Stimulated activated CD4-positive, alpha-beta T cell treated with anti-CD3 and anti-CD28 coated beads, Interleukin-4, amount 100 ng/mL, for 48 hours (primary cell): ENCODE results near the gene PCDHA3.
A peak's percentile ranks its signal among the peaks of the same experiment; 100 is the strongest.
"Not testable (repeated sequence)": the region's sequence is repeated elsewhere in the genome, so short reads cannot be mapped to it uniquely, and the experiment has no call there.

Experiments
- DNase-seq, 2 donors: peaks; one replicate each; pipeline ENCODE4 v3.0.0-alpha.2; 2020; ENCODE audit warnings: low read depth in 2 of 2

Gene PCDHA3

GRCh38 chr5:140800816-140801493 is at the start of gene PCDHA3:
TSS of gene PCDHA3 (plus strand) at chr5:140801057.
- DNase-seq: no peak

GRCh38 chr5:140753561-140753960 is 47.3 kb upstream of the PCDHA3 start:
- no peak for DNase-seq

- no peak for DNase-seq
These were observed 36.5 kb upstream of the PCDHA3 start for GRCh38 chr5:140764177-140764973.

- DNase-seq: no peak
These were observed 33.4 kb upstream of the PCDHA3 start for GRCh38 chr5:140767444-140767843.

- no peak for DNase-seq
These were observed 20.3 kb upstream of the PCDHA3 start for GRCh38 chr5:140780512-140780911.

GRCh38 chr5:140785905-140786686 is 14.8 kb upstream of the PCDHA3 start, which contains the start of gene PCDHA1:
TSS of gene PCDHA1 (plus strand) at chr5:140786140.
- DNase-seq: no peak

- DNase-seq: not testable (repeated sequence)
These were observed 13.4 kb upstream of the PCDHA3 start for GRCh38 chr5:140787422-140787821.

GRCh38 chr5:140787849-140788504 is 12.9 kb upstream of the PCDHA3 start:
- DNase-seq: not testable (repeated sequence)

- no peak for DNase-seq
These were observed 9.8 kb upstream of the PCDHA3 start for GRCh38 chr5:140791089-140791488.

- no peak for DNase-seq
These were observed 6.1 kb upstream of the PCDHA3 start, which contains the start of gene PCDHA2 for GRCh38 chr5:140794595-140795258. TSS of gene PCDHA2 (plus strand) at chr5:140794852.

- no peak for DNase-seq
These were observed 5.6 kb upstream of the PCDHA3 start for GRCh38 chr5:140795259-140795641.

GRCh38 chr5:140796072-140796717 is 4.7 kb upstream of the PCDHA3 start:
- DNase-seq: not testable (repeated sequence)

- DNase-seq: no peak
These were observed 4.2 kb upstream of the PCDHA3 start for GRCh38 chr5:140796718-140797095.

- DNase-seq: no peak
These were observed 611 bp downstream of the PCDHA3 start for GRCh38 chr5:140801494-140801841.

- not testable (repeated sequence) for DNase-seq
These were observed 1.5 kb downstream of the PCDHA3 start for GRCh38 chr5:140802381-140802780.

- DNase-seq: no peak
These were observed 2.0 kb downstream of the PCDHA3 start for GRCh38 chr5:140802781-140803271.

GRCh38 chr5:140806834-140807775 is 6.2 kb downstream of the PCDHA3 start, which contains the start of gene PCDHA4:
TSS of gene PCDHA4 (plus strand) at chr5:140807068.
- peak; percentile 5 to 22 for DNase-seq

- DNase-seq: not testable (repeated sequence)
These were observed 7.5 kb downstream of the PCDHA3 start for GRCh38 chr5:140808241-140808888.

GRCh38 chr5:140808889-140809291 is 8.0 kb downstream of the PCDHA3 start:
- DNase-seq: no peak
